Stimulated activated CD4-positive, alpha-beta T cell treated with anti-CD3 and anti-CD28 coated beads, TNF-alpha, amount 100 ng/mL, for 1 hour (primary cell): Measurements from ENCODE around the gene LHFPL3.

Source experiments
- DNase-seq, 3 donors: peaks; one replicate each; pipeline ENCODE4 v3.0.0-alpha.2; 2020; ENCODE audit warnings: low read depth in 3 of 3, low spot score in 1 of 3

LHFPL3 gene

DNA sequence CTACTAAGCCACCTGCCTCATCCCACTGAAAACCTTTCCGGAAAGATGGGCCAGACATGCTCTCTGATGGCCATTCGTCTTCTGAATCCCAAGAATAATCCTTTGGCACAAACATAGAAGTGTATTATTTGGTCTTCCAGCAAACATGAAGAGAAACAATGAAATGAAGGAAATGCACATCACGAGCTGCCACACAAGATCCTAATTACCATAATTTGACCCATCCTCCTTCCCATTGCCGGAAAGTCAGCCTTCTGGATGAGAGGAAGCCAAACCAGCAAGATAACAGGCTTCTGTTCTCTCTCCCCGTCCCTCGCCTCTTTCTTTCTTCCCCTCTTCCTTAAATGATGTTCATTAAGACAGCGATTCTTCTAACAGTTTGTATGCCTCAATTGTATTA, 466.7 kb downstream of the LHFPL3 start:
- DNase-seq, result no peak

DNA sequence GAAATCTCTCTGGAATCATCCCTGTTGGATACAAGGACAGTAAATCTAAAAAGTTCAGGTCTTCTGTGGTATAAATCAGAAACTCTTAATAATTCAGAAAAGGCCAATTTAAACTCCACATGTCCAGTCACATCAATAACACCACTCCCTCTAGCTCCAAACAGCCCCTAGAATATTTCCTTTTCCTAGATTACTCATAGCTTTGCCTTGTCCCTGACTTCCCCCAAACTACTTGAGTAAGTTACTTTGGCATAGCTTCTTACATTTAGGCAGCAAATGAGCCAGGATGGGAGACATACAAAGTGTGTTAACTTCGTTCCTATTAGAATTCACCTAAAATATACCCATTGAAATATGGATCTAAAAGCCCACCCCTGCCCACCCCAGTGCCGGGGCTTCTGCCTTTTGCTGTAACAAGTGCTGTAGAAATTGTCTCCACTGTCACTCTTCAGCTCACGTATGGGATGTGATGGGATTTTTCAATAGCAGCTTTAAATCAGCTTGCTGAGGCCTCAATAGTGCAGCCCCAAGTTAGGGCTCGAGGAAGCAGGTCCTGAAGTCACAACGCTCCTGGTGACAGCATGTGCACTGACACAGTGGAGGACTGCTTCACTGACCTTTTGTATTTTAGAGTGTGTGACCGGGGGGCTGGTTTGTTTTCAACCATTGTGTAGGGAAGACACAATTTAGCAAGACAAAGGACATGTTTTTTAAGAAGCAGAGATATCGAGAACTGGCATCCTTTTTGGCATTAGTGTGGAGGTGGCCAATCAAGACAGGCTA, 467.4 kb downstream of the LHFPL3 start:
- no peak for DNase-seq

DNA sequence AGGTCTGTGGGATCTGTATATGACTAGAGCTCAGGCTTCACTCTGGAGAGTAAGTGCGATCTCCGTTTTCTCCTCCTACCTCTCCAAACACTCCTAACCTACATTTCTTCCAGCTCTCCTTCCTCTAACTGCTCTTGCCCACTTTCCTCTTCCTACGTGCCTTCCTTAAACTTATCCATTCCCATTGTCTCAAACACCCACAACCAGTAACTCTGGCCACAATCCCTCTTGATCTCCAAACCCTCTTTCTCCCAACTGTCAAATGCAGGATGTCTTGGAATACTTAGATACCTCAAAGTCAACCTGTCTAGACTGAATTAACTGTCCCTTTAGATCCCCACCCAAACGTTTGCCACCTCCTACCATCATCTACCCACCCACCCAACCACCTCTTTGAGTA, 471.9 kb downstream of the LHFPL3 start:
- DNase-seq, result no peak

GRCh38 chr7:104801022-104801421, 472.6 kb downstream of the LHFPL3 start:
- no peak for DNase-seq

- no peak for DNase-seq
These were observed 475.5 kb downstream of the LHFPL3 start for GRCh38 chr7:104803931-104804330.

GRCh38 chr7:104804696-104805095, 476.3 kb downstream of the LHFPL3 start:
- DNase-seq, result no peak

DNA sequence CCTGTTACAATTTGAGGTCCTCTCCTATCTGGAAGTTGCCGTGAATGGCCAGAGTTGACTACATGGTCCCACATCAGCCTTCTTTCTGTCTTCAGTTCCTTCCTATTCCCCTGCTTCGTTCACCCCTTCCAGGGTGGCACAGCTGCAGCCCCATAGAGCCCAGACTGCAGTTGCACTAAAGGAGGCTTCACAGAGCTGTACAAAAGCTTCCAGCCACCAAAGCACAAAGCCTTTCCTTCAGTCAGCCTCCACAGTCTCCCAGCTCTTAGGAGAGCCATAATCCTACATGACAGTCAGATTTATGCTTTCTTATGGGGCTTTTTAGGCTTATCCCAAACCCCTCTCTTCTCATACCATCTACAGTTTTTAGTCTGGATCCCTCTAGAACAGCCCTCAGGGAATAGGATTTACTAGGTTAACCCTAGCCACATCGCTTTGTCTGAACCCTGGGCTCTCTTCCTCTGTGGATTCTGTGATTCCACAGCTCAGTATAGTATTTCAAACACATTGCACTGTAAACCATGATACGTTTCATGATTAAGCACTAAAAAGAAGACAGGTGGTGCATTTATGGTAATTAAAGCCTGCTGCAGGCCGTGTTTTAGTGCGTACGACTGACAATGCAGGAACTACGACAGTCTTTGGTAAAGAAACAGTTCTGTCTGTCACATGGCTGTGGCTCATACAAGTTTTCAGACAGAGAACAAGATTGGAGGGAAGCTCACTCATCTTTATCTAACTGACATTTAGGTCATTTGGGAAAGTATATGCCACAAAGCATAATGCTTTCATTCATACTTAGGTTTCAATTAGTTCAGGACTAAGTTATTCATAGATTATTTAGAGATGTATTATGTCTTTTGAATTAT, 477.3 kb downstream of the LHFPL3 start:
- DNase-seq, result no peak

- DNase-seq, result no peak
These were observed 479.3 kb downstream of the LHFPL3 start for GRCh38 chr7:104807671-104808070.

GRCh38 chr7:104809906-104810305, 481.5 kb downstream of the LHFPL3 start:
- no peak for DNase-seq

GRCh38 chr7:104814126-104814525, 485.7 kb downstream of the LHFPL3 start:
- DNase-seq, result no peak

DNA sequence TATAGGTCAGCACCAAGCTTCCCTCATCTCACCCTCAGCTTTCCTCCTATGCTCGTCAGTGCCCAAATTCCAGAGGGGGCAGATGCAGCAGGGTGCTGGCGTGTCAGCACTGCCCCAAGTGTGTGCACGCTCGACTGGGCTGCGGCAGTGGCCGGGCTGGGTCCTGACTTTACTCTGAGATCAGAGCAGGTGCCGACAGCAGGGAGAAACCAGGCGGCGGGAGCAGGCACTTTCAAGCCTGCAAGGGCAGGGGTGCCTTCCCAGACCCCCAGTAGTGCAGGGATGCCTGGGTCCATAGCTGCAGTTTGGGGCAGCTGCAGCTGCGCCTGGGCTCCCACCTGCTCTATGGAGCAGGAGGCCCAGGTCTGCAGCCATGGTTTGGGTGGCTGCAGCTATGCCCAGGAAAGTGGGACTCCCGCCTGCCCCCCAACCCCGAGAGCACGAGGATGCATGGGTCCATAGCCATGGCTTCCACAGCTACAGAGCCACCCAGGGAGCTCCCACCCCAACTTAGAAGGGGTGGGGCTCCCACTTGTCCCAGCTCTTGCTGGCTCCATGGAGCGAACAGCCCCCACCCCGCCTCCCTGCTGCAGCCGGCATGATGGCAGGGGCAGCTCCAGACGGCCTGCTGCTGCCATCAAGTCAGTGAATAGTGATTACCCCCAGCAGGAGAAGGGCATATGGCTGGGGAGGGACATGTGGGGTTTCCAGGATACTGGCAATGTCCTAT, 486.4 kb downstream of the LHFPL3 start:
- DNase-seq, result no peak

DNA sequence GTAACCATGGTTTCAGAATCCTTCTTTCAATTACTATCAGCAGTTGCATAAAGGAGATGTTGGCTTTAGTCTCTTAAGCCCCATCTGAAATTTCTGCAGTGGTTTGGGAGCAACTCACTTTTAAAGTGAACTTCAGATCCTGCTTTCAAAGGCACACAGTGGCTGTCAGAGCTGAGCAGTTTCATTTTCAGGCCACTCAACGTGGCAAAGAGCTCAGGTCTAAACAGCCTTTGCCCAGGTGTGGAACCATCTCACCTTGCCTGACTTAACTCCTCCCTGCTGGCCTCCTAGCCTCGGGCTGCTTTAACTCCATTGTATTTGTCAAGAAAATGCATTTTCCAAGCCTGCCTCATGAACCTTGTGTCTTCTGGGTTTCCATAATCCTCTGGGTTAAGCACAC, 488.1 kb downstream of the LHFPL3 start:
- DNase-seq, result no peak

GRCh38 chr7:104818961-104819880, 490.8 kb downstream of the LHFPL3 start:
- DNase-seq, result no peak

DNA sequence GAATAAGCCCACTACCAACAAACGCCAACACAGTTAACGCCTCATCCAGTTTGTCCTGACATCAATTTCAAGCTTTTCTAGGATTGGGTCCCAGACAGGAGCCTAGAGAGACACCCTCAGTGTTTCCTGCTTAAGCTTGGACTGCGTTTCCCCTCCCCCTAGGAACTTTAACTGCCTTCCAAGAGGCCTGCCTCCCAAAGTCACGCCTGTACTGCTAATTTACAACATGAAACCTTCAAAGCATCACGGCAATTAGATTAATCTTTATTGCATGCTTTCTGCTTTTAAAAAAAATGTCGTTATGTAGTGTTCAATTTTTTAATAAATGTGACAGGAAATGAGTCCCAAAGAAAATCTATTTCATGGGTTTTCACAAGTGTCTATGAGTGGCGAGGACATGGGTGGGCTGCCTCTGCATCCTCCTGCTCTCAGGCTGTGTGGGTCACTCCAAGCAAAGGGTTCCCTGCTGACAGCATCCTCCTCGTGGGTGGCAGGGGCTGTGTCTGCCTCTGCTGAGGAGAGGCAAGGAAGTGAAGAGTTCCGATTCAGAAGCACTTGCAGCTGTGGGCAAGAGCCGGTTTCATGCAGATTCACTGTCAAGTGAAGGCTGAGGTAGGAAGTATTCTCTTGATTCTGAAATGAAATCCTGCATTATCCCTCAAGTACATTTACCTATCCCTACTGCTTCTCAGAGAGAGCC, 492.6 kb downstream of the LHFPL3 start:
- DNase-seq, result no peak

DNA sequence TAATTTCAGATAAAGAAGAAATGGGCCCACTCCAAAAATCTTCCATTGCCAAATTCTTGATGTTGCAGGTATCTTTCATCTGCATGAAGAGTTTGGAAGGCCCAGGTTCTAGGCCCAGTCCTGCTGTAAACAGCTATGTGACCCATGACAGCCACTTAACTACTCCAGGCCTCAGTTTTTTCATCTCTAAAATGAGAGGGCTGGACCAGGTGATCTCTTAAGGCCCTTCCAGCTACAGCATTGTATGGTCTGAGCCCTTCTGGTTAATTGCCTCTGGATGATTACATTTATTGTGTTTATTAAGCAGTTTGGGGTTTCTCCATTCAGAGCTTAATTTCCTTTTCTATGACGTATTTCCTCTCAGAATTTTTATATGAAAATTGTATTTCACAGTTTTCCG, 494.8 kb downstream of the LHFPL3 start:
- no peak for DNase-seq

DNA sequence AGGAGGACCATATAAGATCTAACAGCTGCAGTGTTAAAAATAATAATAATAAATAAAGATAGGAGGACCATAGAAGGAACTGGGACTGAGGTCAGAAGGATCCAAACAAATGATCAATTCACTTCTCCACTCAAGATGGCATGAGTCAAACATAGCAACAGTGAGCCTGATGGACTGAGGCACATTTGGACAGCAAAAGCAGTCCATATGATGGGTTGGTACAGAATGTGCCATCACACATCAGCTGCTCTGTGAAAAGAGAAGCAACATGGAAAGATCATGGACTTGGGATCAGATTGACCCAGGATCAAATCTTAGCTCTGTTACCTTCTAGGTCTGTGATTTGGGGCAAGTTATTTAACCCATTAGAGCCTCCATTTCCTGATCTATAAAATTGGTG, 496.7 kb downstream of the LHFPL3 start:
- DNase-seq, result no peak

GRCh38 chr7:104826135-104826534, 497.7 kb downstream of the LHFPL3 start:
- DNase-seq, result no peak

GRCh38 chr7:104836976-104837375, 508.6 kb downstream of the LHFPL3 start:
- DNase-seq, result no peak

DNA sequence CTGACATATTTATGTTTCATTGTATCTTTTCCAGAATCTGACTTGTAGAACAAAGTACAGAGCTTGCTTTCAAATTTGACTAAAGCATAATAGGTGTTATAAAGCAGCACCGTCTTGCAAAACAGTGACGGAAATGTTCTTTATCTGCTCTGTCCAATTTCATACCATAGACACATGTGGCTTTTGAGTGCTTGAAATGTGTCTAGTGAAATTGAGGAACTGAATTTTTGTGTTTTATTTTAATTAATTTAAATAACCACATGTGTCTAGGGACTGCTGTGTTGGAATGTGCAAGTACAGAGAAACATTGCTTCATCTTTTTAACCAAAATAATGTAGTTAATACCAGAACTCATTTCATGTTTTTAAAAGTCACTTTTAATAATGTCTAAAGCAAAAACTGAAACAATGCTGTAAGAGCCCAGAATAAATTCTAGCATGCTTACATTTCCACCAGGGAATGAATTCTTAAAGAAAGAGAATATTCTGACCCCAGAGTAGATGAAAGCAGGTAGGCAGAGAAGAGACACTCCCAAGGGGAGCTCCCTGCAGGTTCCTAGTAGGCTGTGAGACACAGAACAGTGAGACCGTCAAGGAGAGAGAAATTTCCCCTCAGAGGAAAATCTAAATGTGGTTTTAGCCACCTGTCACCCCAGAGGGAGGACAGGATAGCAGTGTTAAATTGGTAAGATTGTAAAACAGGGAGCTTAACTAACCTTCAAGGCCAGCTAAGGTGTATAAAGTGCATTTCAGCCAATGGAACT, 510.3 kb downstream of the LHFPL3 start:
- DNase-seq, result no peak
